Ascending aorta (tissue), 2 donors: Measurements from ENCODE around the gene KIRREL3. TPM values are rescaled to one million over a fixed set of nuclear protein-coding genes. Genes with fewer than 3 reads are reported as not detected.

ENCODE experiments used
- DNase-seq, 2 donors: peaks; one replicate each; pipeline ENCODE4 v3.0.0-alpha.2; 2019; ENCODE audit warnings: low spot score in 2 of 2
- H3K27ac ChIP-seq, 2 donors: fragments of 200-600 bp; sonication (generic); one replicate each; pipeline ENCODE4 v1.5.1; 2016 to 2017; ENCODE audit warnings: mild to moderate bottlenecking in 1 of 2
- H3K27me3 ChIP-seq: fragments of 200-600 bp; sonication (generic); one replicate; pipeline ENCODE4 v1.5.1; 2017
- H3K36me3 ChIP-seq, 2 donors: fragments of 200-600 bp; sonication (generic); one replicate each; pipeline ENCODE4 v1.5.1; 2016
- H3K4me1 ChIP-seq, 2 donors: fragments of 200-600 bp; sonication (generic); one replicate each; pipeline ENCODE4 v1.5.1; 2016 to 2017; ENCODE audit warnings: mild to moderate bottlenecking in 1 of 2
- H3K4me3 ChIP-seq, 2 donors: fragments of 200-600 bp; sonication (generic); one replicate each; pipeline ENCODE4 v1.5.1; 2016 to 2017; ENCODE audit warnings: mild to moderate bottlenecking in 1 of 2
- H3K9me3 ChIP-seq, 2 donors: fragments of 200-600 bp; sonication (generic); one replicate each; pipeline ENCODE4 v1.5.1; 2016
- CTCF ChIP-seq, 3 experiments: fragments of 200-600 bp in 2 of 3; fragments of 450-650 bp in 1 of 3; sonication (generic) in 2 of 3; IDR thresholded peaks; one replicate each; pipeline ENCODE4 v1.5.1; 2016 to 2019; ENCODE audit warnings: antibody characterized with exemption in 3 of 3, mild to moderate bottlenecking in 1 of 3, moderate library complexity in 1 of 3
- intact Hi-C: fragments of 100-400 bp; cut with DNase I; formaldehyde crosslinking; loops from one replicate; pipeline ENCODE4 v1.15.1; 2023
- total RNA-seq: library from RNA; depleted of rRNA; stranded (reverse); fragments of >200 nt; gene quantifications from one replicate; pipeline ENCODE4 v1.1.0, GENCODE V29; 2016

KIRREL3 gene
- total RNA-seq, 1 donor from 2014 or later, result not detected

GRCh38 chr11:126502982-126503381 is 497.6 kb downstream of the KIRREL3 start:
- intact Hi-C loops, result no loop called here
- no peak for DNase-seq
- Histone ChIP-seq H3K27ac (no peak overlapping the region), H3K36me3 (no peaks in the 10 kb centered on the region), H3K4me3 (no peak overlapping the region), H3K27me3 (no peaks in the 10 kb centered on the region), H3K4me1 (no peaks in the 10 kb centered on the region), H3K9me3 (peaks cover 0 to 14% of the 10 kb centered on the region in 2 donors)
- no peak for TF ChIP-seq CTCF (IDR thresholded peaks at IDR 0.05)

- H3K27me3 ChIP-seq, result no peaks in the 10 kb centered on the region
- intact Hi-C loops, result no loop called here
- no peak for DNase-seq
Measured at GRCh38 chr11:126502159-126502558, 498.4 kb downstream of the KIRREL3 start.

GRCh38 chr11:126501641-126502040 is 498.9 kb downstream of the KIRREL3 start:
- intact Hi-C loops, result no loop called here
- Histone ChIP-seq H3K4me1 (no peaks in the 10 kb centered on the region), H3K4me3 (no peak overlapping the region), H3K9me3 (peaks cover 0 to 14% of the 10 kb centered on the region in 2 donors), H3K27ac (no peak overlapping the region), H3K27me3 (no peaks in the 10 kb centered on the region), H3K36me3 (no peaks in the 10 kb centered on the region)
- TF ChIP-seq CTCF (IDR thresholded peaks at IDR 0.05), result no peak
- no peak for DNase-seq

More at GRCh38 chr11:126502159-126502558, 498.4 kb downstream of the KIRREL3 start:
- TF ChIP-seq CTCF (IDR thresholded peaks at IDR 0.05), result no peak
- Histone ChIP-seq H3K4me3 (no peak overlapping the region), H3K36me3 (no peaks in the 10 kb centered on the region), H3K27ac (no peak overlapping the region), H3K4me1 (no peaks in the 10 kb centered on the region), H3K9me3 (peaks cover 0 to 14% of the 10 kb centered on the region in 2 donors)

GRCh38 chr11:126500981-126501380 is 499.6 kb downstream of the KIRREL3 start:
- Histone ChIP-seq H3K27me3 (no peaks in the 10 kb centered on the region), H3K36me3 (no peaks in the 10 kb centered on the region), H3K4me3 (no peak overlapping the region), H3K4me1 (no peaks in the 10 kb centered on the region), H3K9me3 (peaks cover 0 to 14% of the 10 kb centered on the region in 2 donors), H3K27ac (no peak overlapping the region)
- intact Hi-C loops, result no loop called here
- DNase-seq, result no peak
- no peak for TF ChIP-seq CTCF (IDR thresholded peaks at IDR 0.05)

GRCh38 chr11:126499131-126499752 is 501.3 kb downstream of the KIRREL3 start:
- intact Hi-C loops, result no loop called here
- H3K4me1 ChIP-seq, result no peaks in the 10 kb centered on the region
- H3K27me3 ChIP-seq, result no peaks in the 10 kb centered on the region
- TF ChIP-seq CTCF (IDR thresholded peaks at IDR 0.05), result no peak
- H3K27ac ChIP-seq, result no peak overlapping the region
- DNase-seq, result no peak
- peaks cover 0 to under 1% of the 10 kb centered on the region in 2 donors for H3K9me3 ChIP-seq
- no peaks in the 10 kb centered on the region for H3K36me3 ChIP-seq
- H3K4me3 ChIP-seq, result no peak overlapping the region

- Histone ChIP-seq H3K36me3 (no peaks in the 10 kb centered on the region), H3K4me1 (no peaks in the 10 kb centered on the region), H3K4me3 (no peak overlapping the region), H3K27ac (no peak overlapping the region), H3K9me3 (no peaks in the 10 kb centered on the region), H3K27me3 (no peaks in the 10 kb centered on the region)
- no peak for DNase-seq
- intact Hi-C loops, result no loop called here
- no peak for TF ChIP-seq CTCF (IDR thresholded peaks at IDR 0.05)
Measured at GRCh38 chr11:126498281-126498680, 502.3 kb downstream of the KIRREL3 start.
